GM23248 (cell line): Measurements from ENCODE around the gene STEAP3. TPM values are rescaled to one million over a fixed set of nuclear protein-coding genes. Genes with fewer than 3 reads are reported as not detected.

ENCODE experiments used
- DNase-seq: peaks from one replicate; pipeline ENCODE4 v3.0.0-alpha.2; 2015
- H2AFZ ChIP-seq: fragments of 200-600 bp; sonication (generic); 2 replicates; pipeline ENCODE4 v1.6.1; 2016; ENCODE audit warnings: antibody characterized with exemption
- H3F3A ChIP-seq: fragments of 200-600 bp; sonication (generic); 2 replicates; pipeline ENCODE4 v1.6.1; 2016; ENCODE audit warnings: mild to moderate bottlenecking, antibody characterized with exemption, mixed run types; ENCODE audit not compliant: insufficient read depth
- H3K27ac ChIP-seq: fragments of 200-600 bp; sonication (generic); 2 replicates; pipeline ENCODE4 v1.5.1; 2016; ENCODE audit warnings: mild to moderate bottlenecking
- H3K27me3 ChIP-seq: fragments of 200-600 bp; sonication (generic); replicated peaks from 2 replicates; pipeline ENCODE4 v1.6.1; 2016; ENCODE audit warnings: mild to moderate bottlenecking; ENCODE audit not compliant: insufficient read depth
- H3K36me3 ChIP-seq: fragments of 200-600 bp; sonication (generic); 2 replicates; pipeline ENCODE4 v1.6.1; 2016; ENCODE audit warnings: low read depth, mild to moderate bottlenecking
- H3K4me1 ChIP-seq: fragments of 200-600 bp; sonication (generic); 2 replicates; pipeline ENCODE4 v1.6.1; 2016; ENCODE audit warnings: mild to moderate bottlenecking; ENCODE audit not compliant: insufficient read depth
- H3K4me2 ChIP-seq: fragments of 200-600 bp; sonication (generic); one replicate; pipeline ENCODE4 v1.6.1; 2016; ENCODE audit warnings: mild to moderate bottlenecking; ENCODE audit not compliant: unreplicated experiment
- H3K4me3 ChIP-seq: fragments of 200-600 bp; sonication (generic); 2 replicates; pipeline ENCODE4 v1.5.1; 2016; ENCODE audit warnings: mild to moderate bottlenecking
- H3K79me2 ChIP-seq: fragments of 200-600 bp; sonication (generic); 2 replicates; pipeline ENCODE4 v1.6.1; 2016; ENCODE audit warnings: mild to moderate bottlenecking; ENCODE audit not compliant: insufficient read depth
- H3K9ac ChIP-seq: fragments of 200-600 bp; sonication (generic); 2 replicates; pipeline ENCODE4 v1.6.1; 2016; ENCODE audit warnings: mild to moderate bottlenecking
- H3K9me2 ChIP-seq: fragments of 200-600 bp; sonication (generic); 2 replicates; pipeline ENCODE4 v1.6.1; 2016; ENCODE audit warnings: mixed run types, mild to moderate bottlenecking, moderate library complexity; ENCODE audit not compliant: insufficient read depth
- H3K9me3 ChIP-seq: fragments of 200-600 bp; sonication (generic); one replicate; pipeline ENCODE4 v1.6.1; 2017; ENCODE audit warnings: low read depth
- H4K20me1 ChIP-seq: fragments of 200-600 bp; sonication (generic); 2 replicates; pipeline ENCODE4 v1.6.0; 2016; ENCODE audit not compliant: insufficient read depth
- EZH2 ChIP-seq: fragments of 200-600 bp; sonication (generic); IDR thresholded peaks from 2 replicates; pipeline ENCODE4 v1.6.1; 2018; ENCODE audit warnings: antibody characterized with exemption, mild to moderate bottlenecking; ENCODE audit not compliant: insufficient read depth, poor library complexity, severe bottlenecking
- EZH2phosphoT487 ChIP-seq: fragments of 200-600 bp; sonication (generic); IDR thresholded peaks from 2 replicates; pipeline ENCODE4 v1.6.1; 2018; ENCODE audit warnings: antibody characterized with exemption, moderate library complexity, mild to moderate bottlenecking, low read depth; ENCODE audit not compliant: insufficient read depth
- WGBS, 2 experiments: methylation state at CpG; one replicate each; pipeline ENCODE4 v1.1.6; 2015 to 2017; ENCODE audit warnings: low lambda C conversion rate in 2 of 2, low coverage in 1 of 2; ENCODE audit errors: missing lambda C conversion rate in 2 of 2; 5-methylcytosine and 5-hydroxymethylcytosine counted together
- in situ Hi-C: fragments of 300-500 bp; cut with MboI; formaldehyde crosslinking; loops from 2 replicates; pipeline ENCODE4 v1.15.0; 2020
- polyA plus RNA-seq: library from polyadenylated mRNA; unstranded; fragments of >200 nt; fragmentation: Nextera tagmentation; extraction: Ambion mirVana; gene quantifications from 2 replicates; pipeline ENCODE4 v1.2.1, GENCODE V29; 2016
- total RNA-seq: library from RNA; depleted of rRNA; stranded (reverse); fragments of >200 nt; shearing (Covaris generic); gene quantifications from 2 replicates; pipeline ENCODE4 v1.2.3, GENCODE V29; 2014

The STEAP3 gene
- total and polyA plus RNA-seq, 2 experiments from 2014 or later: 29.5 to 31.3 TPM

- TF ChIP-seq EZH2phosphoT487 (no peak), EZH2 (no peak)
- H3K79me2 ChIP-seq: no peaks in the 10 kb centered on the region
- no peak overlapping the region for H2AFZ ChIP-seq
- H3K4me1 ChIP-seq: no peaks in the 10 kb centered on the region
- H3K27ac ChIP-seq: no peak overlapping the region
- H3K27me3 ChIP-seq: no peaks in the 10 kb centered on the region; the same call in 1 of the 2 replicates
- H3F3A ChIP-seq: no peaks in the 10 kb centered on the region
- DNase-seq: no peak
- no peak overlapping the region for H3K9ac ChIP-seq
- H3K9me3 ChIP-seq: no peaks in the 10 kb centered on the region
- WGBS, 2 experiments: 70% methylated on average over 13 of the region's 13 CpGs
- H3K4me2 ChIP-seq: no peak overlapping the region
- no peaks in the 10 kb centered on the region for H3K9me2 ChIP-seq
- no peak overlapping the region for H3K4me3 ChIP-seq
- no peaks in the 10 kb centered on the region for H3K36me3 ChIP-seq
- no peaks in the 10 kb centered on the region for H4K20me1 ChIP-seq
- in situ Hi-C loops: no loop called here
These were observed 18.5 kb upstream of the STEAP3 start for GRCh38 chr2:119205001-119205706.

GRCh38 chr2:119206201-119206600 lies 17.4 kb upstream of the STEAP3 start:
- no peak overlapping the region for H3K9ac ChIP-seq
- in situ Hi-C loops: no loop called here
- DNase-seq: no peak
- no peaks in the 10 kb centered on the region for H4K20me1 ChIP-seq
- H3K27me3 ChIP-seq: no peaks in the 10 kb centered on the region; the same call in 1 of the 2 replicates
- H3K27ac ChIP-seq: no peak overlapping the region
- no peaks in the 10 kb centered on the region for H3K9me3 ChIP-seq
- no peaks in the 10 kb centered on the region for H3K36me3 ChIP-seq
- no peaks in the 10 kb centered on the region for H3K9me2 ChIP-seq
- no peaks in the 10 kb centered on the region for H3F3A ChIP-seq
- H3K79me2 ChIP-seq: no peaks in the 10 kb centered on the region
- no peaks in the 10 kb centered on the region for H3K4me1 ChIP-seq
- no peak overlapping the region for H3K4me2 ChIP-seq
- WGBS, 2 experiments: 57 to 65% methylated on average over 2 of the region's 2 CpGs
- H2AFZ ChIP-seq: no peak overlapping the region
- no peak for TF ChIP-seq EZH2
- no peak for TF ChIP-seq EZH2phosphoT487
- H3K4me3 ChIP-seq: no peak overlapping the region

- no peaks in the 10 kb centered on the region for H3F3A ChIP-seq
- no peak overlapping the region for H3K4me3 ChIP-seq
- H3K27ac ChIP-seq: no peak overlapping the region
- DNase-seq: no peak
- no peaks in the 10 kb centered on the region for H4K20me1 ChIP-seq
- no peak overlapping the region for H2AFZ ChIP-seq
- no peaks in the 10 kb centered on the region for H3K79me2 ChIP-seq
- H3K27me3 ChIP-seq: no peaks in the 10 kb centered on the region
- in situ Hi-C loops: no loop called here
- 70 to 72% methylated on average over 2 of the region's 2 CpGs for WGBS, 2 experiments
- TF ChIP-seq EZH2phosphoT487 (no peak), EZH2 (no peak)
- no peak overlapping the region for H3K4me2 ChIP-seq
- no peaks in the 10 kb centered on the region for H3K9me3 ChIP-seq
- no peaks in the 10 kb centered on the region for H3K9me2 ChIP-seq
- H3K4me1 ChIP-seq: no peaks in the 10 kb centered on the region
- no peaks in the 10 kb centered on the region for H3K36me3 ChIP-seq
- no peak overlapping the region for H3K9ac ChIP-seq
These were observed 16.2 kb upstream of the STEAP3 start for GRCh38 chr2:119207447-119207846.

- no peak overlapping the region for H3K9ac ChIP-seq
- no peaks in the 10 kb centered on the region for H4K20me1 ChIP-seq
- WGBS, 2 experiments: 46 to 57% methylated on average over 4 of the region's 4 CpGs
- no peaks in the 10 kb centered on the region for H3K4me1 ChIP-seq
- H3F3A ChIP-seq: no peaks in the 10 kb centered on the region
- no peak overlapping the region for H3K4me2 ChIP-seq
- H3K36me3 ChIP-seq: no peaks in the 10 kb centered on the region
- H2AFZ ChIP-seq: no peak overlapping the region
- H3K9me2 ChIP-seq: no peaks in the 10 kb centered on the region
- no peaks in the 10 kb centered on the region for H3K9me3 ChIP-seq
- H3K27ac ChIP-seq: no peak overlapping the region
- no peak for TF ChIP-seq EZH2phosphoT487
- TF ChIP-seq EZH2: no peak
- in situ Hi-C loops: no loop called here
- no peaks in the 10 kb centered on the region for H3K27me3 ChIP-seq
- no peak overlapping the region for H3K4me3 ChIP-seq
- DNase-seq: no peak
- H3K79me2 ChIP-seq: no peaks in the 10 kb centered on the region
These were observed 14.8 kb upstream of the STEAP3 start for GRCh38 chr2:119208791-119209203.
